ENCODE measurements around the gene EPHA1. TPM values are rescaled to one million over a fixed set of nuclear protein-coding genes. Genes with fewer than 3 reads are reported as not detected.

EPHA1 gene
- total RNA-seq, 1 donor from 2014 or later: 0.66 TPM

- intact Hi-C loops (cut with micrococcal nuclease): no loop called here
Measured at GRCh38 chr7:143355450-143356385, 52.9 kb downstream of the EPHA1 start.

- intact Hi-C loops (cut with micrococcal nuclease): no loop called here
Measured at GRCh38 chr7:143354965-143355364, 53.7 kb downstream of the EPHA1 start.

- intact Hi-C loops (cut with micrococcal nuclease): no loop called here
Measured at GRCh38 chr7:143354376-143354775, 54.3 kb downstream of the EPHA1 start.

GRCh38 chr7:143352531-143353002 is 56.1 kb downstream of the EPHA1 start:
- intact Hi-C loops (cut with micrococcal nuclease): no loop called here

- intact Hi-C loops (cut with micrococcal nuclease): no loop called here
Measured at GRCh38 chr7:143351574-143351973, 57.1 kb downstream of the EPHA1 start.

- intact Hi-C loops (cut with micrococcal nuclease): no loop called here
Measured at GRCh38 chr7:143351060-143351459, 57.6 kb downstream of the EPHA1 start.

- intact Hi-C loops (cut with micrococcal nuclease): loop anchor here (1.0 kb wide), 1 partner anchor 14 kb away; the partner anchor contains the start of gene FAM131B
Measured at GRCh38 chr7:143347950-143348349, 60.7 kb downstream of the EPHA1 start.

GRCh38 chr7:143346018-143346417 is 62.6 kb downstream of the EPHA1 start:
- intact Hi-C loops (cut with micrococcal nuclease): no loop called here

- intact Hi-C loops (cut with micrococcal nuclease): loop anchor here (1.0 to 2.0 kb wide), 3 partner anchors 35 to 105 kb away; no protein-coding TSS in a partner anchor
Measured at GRCh38 chr7:143345428-143345900, 63.2 kb downstream of the EPHA1 start.

GRCh38 chr7:143343596-143343995 is 65.1 kb downstream of the EPHA1 start:
- intact Hi-C loops (cut with micrococcal nuclease): no loop called here

- intact Hi-C loops (cut with micrococcal nuclease): no loop called here
Measured at GRCh38 chr7:143341842-143342241, 66.8 kb downstream of the EPHA1 start.

Other genes with a start within 250 kb of the EPHA1 start
- gene TAS2R39, start 225.4 kb downstream of the EPHA1 start, total RNA-seq: not detected in 2 replicates
- not detected in 2 replicates for gene TAS2R40, start 186.8 kb downstream of the EPHA1 start, total RNA-seq
- 327 and 328 TPM in 2 replicates for gene GSTK1, start 145.4 kb downstream of the EPHA1 start, total RNA-seq
- 0.32 and 1.0 TPM in 2 replicates for gene TMEM139, start 123.9 kb downstream of the EPHA1 start, total RNA-seq
- gene CASP2, start 120.5 kb downstream of the EPHA1 start, total RNA-seq: 103 TPM in 2 replicates
- 0.07 TPM in 2 replicates for gene CLCN1, start 92.7 kb downstream of the EPHA1 start, total RNA-seq
- gene FAM131B, start 46.1 kb downstream of the EPHA1 start, total RNA-seq: 0.37 TPM in 2 replicates
- 157 and 162 TPM in 2 replicates for gene ZYX, start 27.5 kb downstream of the EPHA1 start, total RNA-seq
- not detected in 2 replicates for gene TAS2R60, start 34.6 kb upstream of the EPHA1 start, total RNA-seq
- gene TAS2R41, start 69.0 kb upstream of the EPHA1 start, total RNA-seq: not detected in 2 replicates
- 1.9 and 2.5 TPM in 2 replicates for gene CTAGE15, start 162.9 kb upstream of the EPHA1 start, total RNA-seq
- gene TCAF2, start 212.1 kb upstream of the EPHA1 start, total RNA-seq: 28.7 and 31.2 TPM in 2 replicates